ENCODE results near the gene ZBED2.

DNA sequence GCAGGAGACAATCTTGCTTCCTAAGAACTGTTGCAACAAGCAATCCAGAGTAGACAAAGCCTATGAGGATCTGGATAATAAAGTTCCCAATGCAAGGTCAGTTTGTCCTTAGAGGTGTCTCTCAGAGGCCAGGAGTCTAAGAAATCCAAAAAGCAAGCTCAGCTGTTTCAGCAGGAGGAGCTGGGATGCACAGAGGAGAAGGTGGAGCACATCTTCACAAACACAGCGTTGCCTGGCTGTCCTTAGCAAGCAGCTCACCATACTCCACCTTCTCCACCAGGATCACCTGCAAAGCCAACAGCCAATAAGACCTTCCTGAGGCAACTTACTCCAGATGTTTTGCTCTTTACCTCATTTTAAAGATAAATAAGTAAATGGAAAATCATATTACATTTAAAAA lies 365 bp downstream of the ZBED2 start:
- TF ChIP-seq, protein P1, sequence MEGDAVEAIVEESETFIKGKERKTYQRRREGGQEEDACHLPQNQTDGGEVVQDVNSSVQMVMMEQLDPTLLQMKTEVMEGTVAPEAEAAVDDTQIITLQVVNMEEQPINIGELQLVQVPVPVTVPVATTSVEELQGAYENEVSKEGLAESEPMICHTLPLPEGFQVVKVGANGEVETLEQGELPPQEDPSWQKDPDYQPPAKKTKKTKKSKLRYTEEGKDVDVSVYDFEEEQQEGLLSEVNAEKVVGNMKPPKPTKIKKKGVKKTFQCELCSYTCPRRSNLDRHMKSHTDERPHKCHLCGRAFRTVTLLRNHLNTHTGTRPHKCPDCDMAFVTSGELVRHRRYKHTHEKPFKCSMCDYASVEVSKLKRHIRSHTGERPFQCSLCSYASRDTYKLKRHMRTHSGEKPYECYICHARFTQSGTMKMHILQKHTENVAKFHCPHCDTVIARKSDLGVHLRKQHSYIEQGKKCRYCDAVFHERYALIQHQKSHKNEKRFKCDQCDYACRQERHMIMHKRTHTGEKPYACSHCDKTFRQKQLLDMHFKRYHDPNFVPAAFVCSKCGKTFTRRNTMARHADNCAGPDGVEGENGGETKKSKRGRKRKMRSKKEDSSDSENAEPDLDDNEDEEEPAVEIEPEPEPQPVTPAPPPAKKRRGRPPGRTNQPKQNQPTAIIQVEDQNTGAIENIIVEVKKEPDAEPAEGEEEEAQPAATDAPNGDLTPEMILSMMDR (IDR thresholded peaks at IDR 0.05): no peak
- TF ChIP-seq POLR2A (IDR thresholded peaks at IDR 0.05): no peak

All from body of pancreas (tissue), 4 donors.